Epithelial cell of prostate (primary cell): ENCODE results near the gene PAAF1.

Source experiments
- DNase-seq: peaks from one replicate; pipeline ENCODE4 v3.0.0-alpha.2; 2011; ENCODE audit warnings: low read depth, low spot score
- H3K27ac ChIP-seq: fragments of 450-650 bp; 2 replicates; pipeline ENCODE4 v1.5.1; 2017; ENCODE audit warnings: mild to moderate bottlenecking

The PAAF1 gene

GRCh38 chr11:73942010-73942409 lies 65.2 kb downstream of the PAAF1 start:
- no peak for DNase-seq
- H3K27ac ChIP-seq: no peak overlapping the region

GRCh38 chr11:73944085-73944484 lies 67.3 kb downstream of the PAAF1 start:
- DNase-seq: no peak
- H3K27ac ChIP-seq: no peak overlapping the region

GRCh38 chr11:73944901-73945300 lies 68.1 kb downstream of the PAAF1 start:
- no peak overlapping the region for H3K27ac ChIP-seq
- no peak for DNase-seq

- no peak for DNase-seq
- no peak overlapping the region for H3K27ac ChIP-seq
These were observed 68.6 kb downstream of the PAAF1 start for GRCh38 chr11:73945396-73945795.

- DNase-seq: no peak
- no peak overlapping the region for H3K27ac ChIP-seq
These were observed 70.1 kb downstream of the PAAF1 start for GRCh38 chr11:73946798-73947458.

GRCh38 chr11:73949246-73949645 lies 72.4 kb downstream of the PAAF1 start:
- no peak overlapping the region for H3K27ac ChIP-seq
- DNase-seq: no peak

GRCh38 chr11:73949912-73950311 lies 73.1 kb downstream of the PAAF1 start:
- DNase-seq: no peak
- no peak overlapping the region for H3K27ac ChIP-seq

- no peak within 1 kb of the TSS for H3K27ac ChIP-seq
- peak; percentile 27 for DNase-seq
These were observed 74.3 kb downstream of the PAAF1 start, which contains the start of gene DNAJB13 for GRCh38 chr11:73950869-73951710. Gene DNAJB13 (plus strand): TSS chr11:73951026. CDS start chr11:73951070, 44 bp downstream.

GRCh38 chr11:73951797-73952196 lies 75.0 kb downstream of the PAAF1 start:
- DNase-seq: no peak
- H3K27ac ChIP-seq: peak overlapping the region; percentile 79

GRCh38 chr11:73956876-73957653 lies 80.3 kb downstream of the PAAF1 start:
- H3K27ac ChIP-seq: no peak overlapping the region
- DNase-seq: no peak

GRCh38 chr11:73957654-73958361 lies 81.0 kb downstream of the PAAF1 start:
- no peak for DNase-seq

GRCh38 chr11:73958521-73959141 lies 81.8 kb downstream of the PAAF1 start:
- H3K27ac ChIP-seq: no peak overlapping the region
- DNase-seq: no peak

More at GRCh38 chr11:73957654-73958361, 81.0 kb downstream of the PAAF1 start:
- no peak overlapping the region for H3K27ac ChIP-seq

- DNase-seq: no peak
- peak overlapping the region; percentile 17 for H3K27ac ChIP-seq
These were observed 84.5 kb downstream of the PAAF1 start for GRCh38 chr11:73961321-73961720.

- H3K27ac ChIP-seq: no peak overlapping the region
- DNase-seq: no peak
These were observed 85.4 kb downstream of the PAAF1 start for GRCh38 chr11:73962101-73962705.

- H3K27ac ChIP-seq: no peak overlapping the region
- DNase-seq: no peak
These were observed 87.1 kb downstream of the PAAF1 start for GRCh38 chr11:73963861-73964260.

- DNase-seq: no peak
- no peak overlapping the region for H3K27ac ChIP-seq
These were observed 88.4 kb downstream of the PAAF1 start for GRCh38 chr11:73965076-73965763.

- no peak overlapping the region for H3K27ac ChIP-seq
These were observed 88.9 kb downstream of the PAAF1 start for GRCh38 chr11:73965764-73966121.

GRCh38 chr11:73968356-73968966 lies 91.7 kb downstream of the PAAF1 start:
- no peak overlapping the region for H3K27ac ChIP-seq
- no peak for DNase-seq

More at GRCh38 chr11:73965764-73966121, 88.9 kb downstream of the PAAF1 start:
- DNase-seq: no peak
